Natural killer cell (primary cell): ENCODE results near the gene RUNX2. TPM values are rescaled to one million over a fixed set of nuclear protein-coding genes. Genes with fewer than 3 reads are reported as not detected.

ENCODE experiments used
- ATAC-seq, 3 donors: fragments of 150-1000 bp in 2 of 3; fragments of 200-7000 bp in 1 of 3; cut with Tn5 transposase; 1 replicate in 1 of 3; 2 replicates in 2 of 3; pipeline ENCODE4 v1.10.0; 2021; ENCODE audit warnings: mild to moderate bottlenecking in 2 of 3, moderate library complexity in 2 of 3
- DNase-seq, 2 donors: peaks; one replicate each; pipeline versions ENCODE4 v3.0.0 to v3.0.0-alpha.2; 2013 to 2021; ENCODE audit warnings: mixed read lengths in 1 of 2
- H3K27ac ChIP-seq: one replicate; pipeline ENCODE4 v1.5.1; 2013; ENCODE audit warnings: mild to moderate bottlenecking, low read length
- H3K27me3 ChIP-seq: one replicate; pipeline ENCODE4 v1.6.1; 2013; ENCODE audit warnings: low read length; ENCODE audit not compliant: control insufficient read depth, insufficient read depth
- H3K36me3 ChIP-seq: one replicate; pipeline ENCODE4 v1.6.1; 2013; ENCODE audit warnings: low read length; ENCODE audit not compliant: control insufficient read depth, insufficient read depth
- H3K4me1 ChIP-seq: one replicate; pipeline ENCODE4 v1.6.1; 2013; ENCODE audit warnings: low read length; ENCODE audit not compliant: control insufficient read depth, insufficient read depth
- H3K4me3 ChIP-seq: one replicate; pipeline ENCODE4 v1.5.1; 2013; ENCODE audit warnings: low read length
- H3K9me3 ChIP-seq: one replicate; pipeline ENCODE4 v1.6.1; 2013; ENCODE audit warnings: low read length; ENCODE audit not compliant: control insufficient read depth, insufficient read depth
- H3K27ac Mint-ChIP-seq, 2 donors: one replicate each; pipeline ENCODE4 v1.8.0; 2022; ENCODE audit warnings: mild to moderate bottlenecking in 2 of 2, mixed read lengths in 2 of 2, moderate library complexity in 1 of 2
- H3K27me3 Mint-ChIP-seq, 2 donors: one replicate each; pipeline ENCODE4 v1.8.0; 2022; ENCODE audit warnings: low read depth in 2 of 2, mixed read lengths in 2 of 2
- H3K36me3 Mint-ChIP-seq: one replicate; pipeline ENCODE4 v1.8.0; 2022; ENCODE audit warnings: mixed read lengths
- H3K4me1 Mint-ChIP-seq, 2 donors: one replicate each; pipeline ENCODE4 v1.8.0; 2022; ENCODE audit warnings: mixed read lengths in 2 of 2
- H3K4me3 Mint-ChIP-seq: one replicate; pipeline ENCODE4 v1.8.0; 2022; ENCODE audit warnings: mild to moderate bottlenecking, moderate library complexity, mixed read lengths
- H3K9me3 Mint-ChIP-seq, 2 donors: one replicate each; pipeline ENCODE4 v1.8.0; 2022; ENCODE audit warnings: mixed read lengths in 2 of 2
- CTCF ChIP-seq: fragments of 200-600 bp; IDR thresholded peaks from one replicate; pipeline ENCODE4 v1.8.0; 2022; ENCODE audit warnings: antibody characterized with exemption
- WGBS: methylation state at CpG from one replicate; pipeline ENCODE4 v1.1.7; 2013; ENCODE audit warnings: missing lambda C conversion rate; ENCODE audit not compliant: insufficient coverage; 5-methylcytosine and 5-hydroxymethylcytosine counted together
- intact Hi-C: fragments of 100-400 bp; cut with micrococcal nuclease; formaldehyde crosslinking; loops from one replicate; pipeline ENCODE4 v1.14.2; 2022
- total RNA-seq, 4 donors: library from RNA; stranded (reverse); fragments of 120-200 nt in 1 of 4; gene quantifications; one replicate each; pipeline versions ENCODE4 v1.2.3 to v1.2.4, GENCODE V29; 2013 to 2022

The RUNX2 gene
- total RNA-seq, 3 donors from 2014 or later (not counting 1 experiment from before 2014, with no cell fraction given), result 5.0 to 19.2 (median 7.0) TPM

GRCh38 chr6:45386501-45386900 lies 58.4 kb downstream of the RUNX2 start:
- H3K4me3 Mint-ChIP-seq, result no peak overlapping the region
- no peak for ATAC-seq
- H3K27ac ChIP-seq, result no peak overlapping the region
- no peaks in the 10 kb centered on the region for H3K4me1 Mint-ChIP-seq
- no peaks in the 10 kb centered on the region for H3K36me3 Mint-ChIP-seq
- H3K9me3 ChIP-seq, result no peaks in the 10 kb centered on the region
- intact Hi-C loops, result no loop called here
- no peak for TF ChIP-seq CTCF
- no peaks in the 10 kb centered on the region for H3K27me3 ChIP-seq
- H3K27me3 Mint-ChIP-seq, result peaks cover 14 to 15% of the 10 kb centered on the region in 2 donors
- no peak overlapping the region for H3K4me3 ChIP-seq
- H3K36me3 ChIP-seq, result no peaks in the 10 kb centered on the region
- H3K27ac Mint-ChIP-seq, result no peak overlapping the region
- H3K9me3 Mint-ChIP-seq, result no peaks in the 10 kb centered on the region
- no peak for DNase-seq
- 90% methylated on average over 3 of the region's 3 CpGs for WGBS
- no peaks in the 10 kb centered on the region for H3K4me1 ChIP-seq

- H3K27ac ChIP-seq, result no peak overlapping the region
- Mint-ChIP-seq H3K27ac (no peak overlapping the region), H3K27me3 (peaks cover 14 to 15% of the 10 kb centered on the region in 2 donors), H3K9me3 (no peaks in the 10 kb centered on the region), H3K4me1 (no peaks in the 10 kb centered on the region), H3K4me3 (no peak overlapping the region), H3K36me3 (no peaks in the 10 kb centered on the region)
- no peaks in the 10 kb centered on the region for H3K36me3 ChIP-seq
- no peak for TF ChIP-seq CTCF
- DNase-seq (no peak), ATAC-seq (no peak)
- no peaks in the 10 kb centered on the region for H3K9me3 ChIP-seq
- H3K4me1 ChIP-seq, result no peaks in the 10 kb centered on the region
- no peaks in the 10 kb centered on the region for H3K27me3 ChIP-seq
- 98% methylated on average over 5 of the region's 5 CpGs for WGBS
- intact Hi-C loops, result no loop called here
- no peak overlapping the region for H3K4me3 ChIP-seq
These were observed 59.1 kb downstream of the RUNX2 start for GRCh38 chr6:45387236-45387635.

- WGBS, result 96% methylated on average over 3 of the region's 3 CpGs
- H3K36me3 ChIP-seq, result no peaks in the 10 kb centered on the region
- H3K4me3 ChIP-seq, result no peak overlapping the region
- DNase-seq, result no peak
- no peaks in the 10 kb centered on the region for H3K4me1 ChIP-seq
- Mint-ChIP-seq H3K36me3 (no peaks in the 10 kb centered on the region), H3K4me3 (no peak overlapping the region), H3K27ac (no peak overlapping the region), H3K27me3 (peaks cover 14 to 15% of the 10 kb centered on the region in 2 donors), H3K4me1 (no peaks in the 10 kb centered on the region), H3K9me3 (peaks cover 2 to 3% of the 10 kb centered on the region in 2 donors)
- intact Hi-C loops, result no loop called here
- H3K9me3 ChIP-seq, result no peaks in the 10 kb centered on the region
- no peaks in the 10 kb centered on the region for H3K27me3 ChIP-seq
- no peak overlapping the region for H3K27ac ChIP-seq
- no peak for ATAC-seq
- no peak for TF ChIP-seq CTCF
These were observed 60.2 kb downstream of the RUNX2 start for GRCh38 chr6:45388328-45388727.

DNA sequence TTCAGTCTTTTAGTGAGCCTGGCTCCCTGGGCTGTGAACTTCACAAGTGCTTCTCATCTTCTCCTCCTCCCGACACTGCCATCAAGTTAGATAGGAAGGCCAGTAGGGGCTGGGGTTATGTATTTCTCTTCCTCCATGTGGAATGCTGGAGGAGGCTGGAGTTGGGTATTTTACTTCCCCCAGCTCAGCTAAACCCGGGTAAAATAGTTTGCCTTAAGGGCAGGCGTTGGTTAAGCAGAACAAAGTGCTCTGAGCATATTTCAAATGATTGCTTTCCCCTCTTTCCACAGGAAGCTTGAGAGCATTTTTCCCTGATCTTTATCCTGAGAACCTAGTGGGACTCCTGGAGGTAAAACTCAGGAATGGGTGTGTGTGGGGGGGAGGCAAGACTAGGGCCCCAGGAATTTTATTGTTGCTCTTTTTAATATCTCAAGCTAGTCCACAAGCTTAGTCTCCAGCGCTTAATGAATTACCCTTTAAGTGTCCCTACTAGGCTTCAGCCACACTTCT lies 66.5 kb downstream of the RUNX2 start:
- Mint-ChIP-seq H3K9me3 (peaks cover 2 to 3% of the 10 kb centered on the region in 2 donors), H3K36me3 (no peaks in the 10 kb centered on the region)
- H3K9me3 ChIP-seq, result no peaks in the 10 kb centered on the region

More for the DNA sequence above, 66.5 kb downstream of the RUNX2 start:
- ATAC-seq, result no peak
- Mint-ChIP-seq H3K4me1 (no peaks in the 10 kb centered on the region), H3K27ac (no peak overlapping the region), H3K4me3 (no peak overlapping the region), H3K27me3 (peaks cover 3 to 6% of the 10 kb centered on the region in 2 donors)
- intact Hi-C loops, result no loop called here
- no peak for TF ChIP-seq CTCF
- WGBS, result 100% methylated on average over 3 of the region's 4 CpGs
- Histone ChIP-seq H3K4me3 (no peak overlapping the region), H3K27me3 (no peaks in the 10 kb centered on the region), H3K4me1 (no peaks in the 10 kb centered on the region), H3K27ac (no peak overlapping the region), H3K36me3 (no peaks in the 10 kb centered on the region)
- DNase-seq, result no peak
